ENCODE results near the gene APOBEC4.

Gene APOBEC4

GRCh38 chr1:183694755-183695154 is 41.6 kb upstream of the APOBEC4 start:
- TF ChIP-seq CTCF (IDR thresholded peaks at IDR 0.05; ENCODE audit: low read depth, low read length): no peak
- DNase-seq (ENCODE audit: extremely low read depth, low read depth): no peak

GRCh38 chr1:183694066-183694465 is 41.0 kb upstream of the APOBEC4 start:
- no peak for TF ChIP-seq CTCF (IDR thresholded peaks at IDR 0.05; ENCODE audit: low read depth, low read length)
- no peak for DNase-seq (ENCODE audit: extremely low read depth, low read depth)

- DNase-seq (ENCODE audit: extremely low read depth, low read depth): no peak
- TF ChIP-seq CTCF (IDR thresholded peaks at IDR 0.05; ENCODE audit: low read depth, low read length): no peak
Measured at GRCh38 chr1:183693521-183693920, 40.4 kb upstream of the APOBEC4 start.

- no peak for DNase-seq (ENCODE audit: extremely low read depth, low read depth)
- TF ChIP-seq CTCF (IDR thresholded peaks at IDR 0.05; ENCODE audit: low read depth, low read length): no peak
Measured at GRCh38 chr1:183689762-183690204, 36.7 kb upstream of the APOBEC4 start.

- no peak for TF ChIP-seq CTCF (IDR thresholded peaks at IDR 0.05; ENCODE audit: low read depth, low read length)
- no peak for DNase-seq (ENCODE audit: extremely low read depth, low read depth)
Measured at GRCh38 chr1:183688341-183689060, 35.4 kb upstream of the APOBEC4 start.

GRCh38 chr1:183687546-183688304 is 34.6 kb upstream of the APOBEC4 start:
- no peak for DNase-seq (ENCODE audit: extremely low read depth, low read depth)
- no peak for TF ChIP-seq CTCF (IDR thresholded peaks at IDR 0.05; ENCODE audit: low read depth, low read length)

- no peak for TF ChIP-seq CTCF (IDR thresholded peaks at IDR 0.05; ENCODE audit: low read depth, low read length)
- no peak for DNase-seq (ENCODE audit: extremely low read depth, low read depth)
Measured at GRCh38 chr1:183686229-183686628, 33.1 kb upstream of the APOBEC4 start.

Data from AG09319 (cell line).